GM23248 (cell line): ENCODE measurements around the gene AP3S2. TPM values are rescaled to one million over a fixed set of nuclear protein-coding genes. Genes with fewer than 3 reads are reported as not detected.

Source experiments
- DNase-seq: peaks from one replicate; pipeline ENCODE4 v3.0.0-alpha.2; 2015
- H2AFZ ChIP-seq: fragments of 200-600 bp; sonication (generic); 2 replicates; pipeline ENCODE4 v1.6.1; 2016; ENCODE audit warnings: antibody characterized with exemption
- H3F3A ChIP-seq: fragments of 200-600 bp; sonication (generic); 2 replicates; pipeline ENCODE4 v1.6.1; 2016; ENCODE audit warnings: mild to moderate bottlenecking, antibody characterized with exemption, mixed run types; ENCODE audit not compliant: insufficient read depth
- H3K27ac ChIP-seq: fragments of 200-600 bp; sonication (generic); 2 replicates; pipeline ENCODE4 v1.5.1; 2016; ENCODE audit warnings: mild to moderate bottlenecking
- H3K27me3 ChIP-seq: fragments of 200-600 bp; sonication (generic); replicated peaks from 2 replicates; pipeline ENCODE4 v1.6.1; 2016; ENCODE audit warnings: mild to moderate bottlenecking; ENCODE audit not compliant: insufficient read depth
- H3K36me3 ChIP-seq: fragments of 200-600 bp; sonication (generic); 2 replicates; pipeline ENCODE4 v1.6.1; 2016; ENCODE audit warnings: low read depth, mild to moderate bottlenecking
- H3K4me1 ChIP-seq: fragments of 200-600 bp; sonication (generic); 2 replicates; pipeline ENCODE4 v1.6.1; 2016; ENCODE audit warnings: mild to moderate bottlenecking; ENCODE audit not compliant: insufficient read depth
- H3K4me2 ChIP-seq: fragments of 200-600 bp; sonication (generic); one replicate; pipeline ENCODE4 v1.6.1; 2016; ENCODE audit warnings: mild to moderate bottlenecking; ENCODE audit not compliant: unreplicated experiment
- H3K4me3 ChIP-seq: fragments of 200-600 bp; sonication (generic); 2 replicates; pipeline ENCODE4 v1.5.1; 2016; ENCODE audit warnings: mild to moderate bottlenecking
- H3K79me2 ChIP-seq: fragments of 200-600 bp; sonication (generic); 2 replicates; pipeline ENCODE4 v1.6.1; 2016; ENCODE audit warnings: mild to moderate bottlenecking; ENCODE audit not compliant: insufficient read depth
- H3K9ac ChIP-seq: fragments of 200-600 bp; sonication (generic); 2 replicates; pipeline ENCODE4 v1.6.1; 2016; ENCODE audit warnings: mild to moderate bottlenecking
- H3K9me2 ChIP-seq: fragments of 200-600 bp; sonication (generic); 2 replicates; pipeline ENCODE4 v1.6.1; 2016; ENCODE audit warnings: mixed run types, mild to moderate bottlenecking, moderate library complexity; ENCODE audit not compliant: insufficient read depth
- H3K9me3 ChIP-seq: fragments of 200-600 bp; sonication (generic); one replicate; pipeline ENCODE4 v1.6.1; 2017; ENCODE audit warnings: low read depth
- H4K20me1 ChIP-seq: fragments of 200-600 bp; sonication (generic); 2 replicates; pipeline ENCODE4 v1.6.0; 2016; ENCODE audit not compliant: insufficient read depth
- EZH2 ChIP-seq: fragments of 200-600 bp; sonication (generic); IDR thresholded peaks from 2 replicates; pipeline ENCODE4 v1.6.1; 2018; ENCODE audit warnings: antibody characterized with exemption, mild to moderate bottlenecking; ENCODE audit not compliant: insufficient read depth, poor library complexity, severe bottlenecking
- EZH2phosphoT487 ChIP-seq: fragments of 200-600 bp; sonication (generic); IDR thresholded peaks from 2 replicates; pipeline ENCODE4 v1.6.1; 2018; ENCODE audit warnings: antibody characterized with exemption, moderate library complexity, mild to moderate bottlenecking, low read depth; ENCODE audit not compliant: insufficient read depth
- WGBS, 2 experiments: methylation state at CpG; one replicate each; pipeline ENCODE4 v1.1.6; 2015 to 2017; ENCODE audit warnings: low lambda C conversion rate in 2 of 2, low coverage in 1 of 2; ENCODE audit errors: missing lambda C conversion rate in 2 of 2; 5-methylcytosine and 5-hydroxymethylcytosine counted together
- in situ Hi-C: fragments of 300-500 bp; cut with MboI; formaldehyde crosslinking; loops from 2 replicates; pipeline ENCODE4 v1.15.0; 2020
- polyA plus RNA-seq: library from polyadenylated mRNA; unstranded; fragments of >200 nt; fragmentation: Nextera tagmentation; extraction: Ambion mirVana; gene quantifications from 2 replicates; pipeline ENCODE4 v1.2.1, GENCODE V29; 2016
- total RNA-seq: library from RNA; depleted of rRNA; stranded (reverse); fragments of >200 nt; shearing (Covaris generic); gene quantifications from 2 replicates; pipeline ENCODE4 v1.2.3, GENCODE V29; 2014

The AP3S2 gene
- total and polyA plus RNA-seq, 2 experiments from 2014 or later = 27.0 to 85.0 TPM

- no peak for TF ChIP-seq EZH2
- no peak for TF ChIP-seq EZH2phosphoT487
- Histone ChIP-seq H3K4me2 (no peak overlapping the region), H3K27me3 (no peaks in the 10 kb centered on the region), H3K4me1 (peaks cover 51% of the 10 kb centered on the region), H3F3A (peaks cover 51% of the 10 kb centered on the region), H3K9me3 (no peaks in the 10 kb centered on the region), H2AFZ (no peak overlapping the region), H3K9me2 (no peaks in the 10 kb centered on the region), H4K20me1 (no peaks in the 10 kb centered on the region), H3K79me2 (peaks cover 48% of the 10 kb centered on the region), H3K9ac (no peak overlapping the region), H3K27ac (no peak overlapping the region), H3K36me3 (no peaks in the 10 kb centered on the region; the same call in 1 of the 2 replicates), H3K4me3 (no peak overlapping the region)
- WGBS, 2 experiments = 90% methylated on average over 4 of the region's 4 CpGs
- no peak for DNase-seq
- in situ Hi-C loops = no loop called here
Observed at GRCh38 chr15:89841306-89841705, 52.5 kb downstream of the AP3S2 start.

GRCh38 chr15:89839167-89839810 is 54.5 kb downstream of the AP3S2 start:
- H4K20me1 ChIP-seq = no peaks in the 10 kb centered on the region
- no peaks in the 10 kb centered on the region for H3K9me3 ChIP-seq
- H3K9me2 ChIP-seq = no peaks in the 10 kb centered on the region
- H3K9ac ChIP-seq = no peak overlapping the region
- H3K4me2 ChIP-seq = no peak overlapping the region
- H3K4me1 ChIP-seq = peaks cover 39% of the 10 kb centered on the region
- no peak for TF ChIP-seq EZH2phosphoT487
- TF ChIP-seq EZH2 = no peak
- peaks cover 10% of the 10 kb centered on the region; the same call in 1 of the 2 replicates for H3K36me3 ChIP-seq
- no peak overlapping the region for H3K27ac ChIP-seq
- H3K4me3 ChIP-seq = no peak overlapping the region
- in situ Hi-C loops = no loop called here
- WGBS, 2 experiments = 76 to 87% methylated on average over 4 of the region's 4 CpGs
- H3K79me2 ChIP-seq = peaks cover 58% of the 10 kb centered on the region
- H3F3A ChIP-seq = peaks cover 43% of the 10 kb centered on the region
- no peak for DNase-seq
- H3K27me3 ChIP-seq = no peaks in the 10 kb centered on the region
- H2AFZ ChIP-seq = no peak overlapping the region

- Histone ChIP-seq H2AFZ (no peak overlapping the region), H3K4me3 (no peak overlapping the region), H3K9me3 (no peaks in the 10 kb centered on the region), H4K20me1 (no peaks in the 10 kb centered on the region), H3K9me2 (no peaks in the 10 kb centered on the region), H3K4me2 (peak overlapping the region; percentile 84), H3K27ac (peak overlapping the region; percentile 96), H3K36me3 (peaks cover 14% of the 10 kb centered on the region; the same call in 1 of the 2 replicates), H3K79me2 (peaks cover 62% of the 10 kb centered on the region), H3K9ac (peak overlapping the region; percentile 83), H3F3A (peaks cover 35% of the 10 kb centered on the region), H3K27me3 (no peaks in the 10 kb centered on the region), H3K4me1 (peaks cover 34% of the 10 kb centered on the region)
- TF ChIP-seq EZH2 (no peak), EZH2phosphoT487 (no peak)
- in situ Hi-C loops = no loop called here
- no peak for DNase-seq
- 24 to 26% methylated on average over 3 of the region's 3 CpGs for WGBS, 2 experiments
Observed at GRCh38 chr15:89837830-89838178, 56.0 kb downstream of the AP3S2 start.

GRCh38 chr15:89837134-89837829 is 56.5 kb downstream of the AP3S2 start:
- Histone ChIP-seq H3K9me2 (no peaks in the 10 kb centered on the region), H3K4me2 (peak overlapping the region; percentile 84), H4K20me1 (no peaks in the 10 kb centered on the region), H2AFZ (no peak overlapping the region), H3F3A (peaks cover 35% of the 10 kb centered on the region), H3K9me3 (no peaks in the 10 kb centered on the region), H3K4me3 (peak overlapping the region; percentile 62), H3K27me3 (no peaks in the 10 kb centered on the region), H3K4me1 (peaks cover 34% of the 10 kb centered on the region), H3K9ac (peak overlapping the region; percentile 83), H3K27ac (peak overlapping the region; percentile 96), H3K36me3 (peaks cover 17% of the 10 kb centered on the region; the same call in 1 of the 2 replicates), H3K79me2 (peaks cover 59% of the 10 kb centered on the region)
- DNase-seq = peak; percentile 86
- no peak for TF ChIP-seq EZH2
- TF ChIP-seq EZH2phosphoT487 = no peak
- WGBS, 2 experiments = 16 to 17% methylated on average over 6 of the region's 6 CpGs
- in situ Hi-C loops = no loop called here
